GM15510 (cell line): ENCODE measurements around the gene TEX52.

Source experiments
- POLR2A ChIP-seq: IDR thresholded peaks from 3 replicates; pipeline ENCODE4 v1.6.1; 2011; ENCODE audit warnings: borderline replicate concordance; ENCODE audit not compliant: insufficient read length; ENCODE audit errors: extremely low read depth

The TEX52 gene

GRCh38 chr12:2877047-2877952 lies 20.5 kb upstream of the TEX52 start, which contains the start of the genes FOXM1 and RHNO1:
Gene FOXM1, minus strand, starts transcription at chr12:2877174. Its CDS starts 2,696 bp downstream, at chr12:2874478.
Gene RHNO1, plus strand, starts transcription at chr12:2877223. Its CDS starts 8,144 bp downstream, at chr12:2885367.
- TF ChIP-seq POLR2A = peak; percentile 86

GRCh38 chr12:2876431-2877046 lies 19.7 kb upstream of the TEX52 start:
- no peak for TF ChIP-seq POLR2A

- TF ChIP-seq POLR2A = no peak
Measured at GRCh38 chr12:2864198-2864597, 7.4 kb upstream of the TEX52 start.

GRCh38 chr12:2862876-2863275 lies 6.0 kb upstream of the TEX52 start:
- no peak for TF ChIP-seq POLR2A

DNA sequence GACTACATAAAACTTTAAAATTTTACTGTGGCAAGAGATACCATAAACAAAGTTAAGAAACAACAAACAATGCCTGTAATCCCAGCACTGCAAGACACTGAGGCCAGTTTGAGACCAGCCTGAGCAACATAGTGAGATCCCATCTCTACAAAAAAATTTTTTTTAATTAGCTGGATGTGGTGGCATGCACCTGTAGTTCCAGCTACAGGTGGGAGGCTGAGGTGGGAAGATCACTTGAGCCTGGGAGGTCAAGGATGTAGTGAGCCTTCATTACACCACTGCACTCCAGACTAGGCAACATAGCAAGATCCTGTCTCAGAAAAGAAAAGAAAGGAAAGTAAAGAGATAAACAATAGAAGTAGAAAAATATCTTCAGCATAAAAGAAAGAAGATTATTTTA lies 3.3 kb upstream of the TEX52 start:
- no peak for TF ChIP-seq POLR2A

DNA sequence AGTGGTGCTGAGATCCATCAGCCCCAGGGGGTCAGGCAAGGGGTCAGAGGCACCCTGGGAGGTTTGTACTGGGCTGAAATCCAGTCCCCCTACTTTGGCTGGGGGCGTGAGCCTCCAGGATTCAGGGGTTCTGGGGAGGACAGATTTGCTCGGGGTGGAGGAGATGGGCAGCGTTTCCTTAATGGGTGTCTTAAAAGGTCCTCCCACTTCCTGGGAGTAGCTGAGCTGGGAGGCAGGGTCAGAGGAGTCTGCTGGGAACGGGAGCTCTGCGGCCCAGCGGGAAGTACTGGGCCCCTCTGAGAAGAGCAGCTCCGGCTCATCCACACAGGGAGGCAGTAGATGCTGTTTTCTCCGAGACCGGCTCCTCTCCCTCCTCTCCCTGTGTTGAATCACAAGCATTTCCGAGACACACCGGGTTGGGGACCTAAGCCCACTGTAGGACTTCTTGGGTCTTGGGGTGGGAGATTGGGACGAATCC lies 2.1 kb upstream of the TEX52 start:
- TF ChIP-seq POLR2A = no peak

GRCh38 chr12:2858334-2858733 lies 1.5 kb upstream of the TEX52 start:
- TF ChIP-seq POLR2A = no peak

DNA sequence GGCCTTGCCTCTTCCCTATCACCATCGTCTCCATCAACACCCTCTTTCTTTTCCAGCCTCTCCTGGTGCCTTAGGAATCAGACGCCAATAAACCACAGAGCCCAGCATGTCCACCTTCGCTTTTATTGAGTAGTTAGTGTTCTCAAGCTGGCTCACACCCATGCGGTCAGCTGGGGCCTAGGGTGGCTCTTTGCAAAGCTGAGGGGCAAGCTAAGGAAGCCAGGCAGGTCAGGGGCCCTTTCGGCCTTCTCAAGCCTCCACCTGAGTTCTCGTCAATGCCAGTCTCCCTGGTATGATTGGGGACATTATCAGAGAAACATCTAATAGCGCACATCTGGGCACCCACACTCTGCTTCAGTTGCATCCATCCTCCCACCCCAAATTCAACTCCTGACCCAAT lies 737 bp upstream of the TEX52 start:
- no peak for TF ChIP-seq POLR2A

DNA sequence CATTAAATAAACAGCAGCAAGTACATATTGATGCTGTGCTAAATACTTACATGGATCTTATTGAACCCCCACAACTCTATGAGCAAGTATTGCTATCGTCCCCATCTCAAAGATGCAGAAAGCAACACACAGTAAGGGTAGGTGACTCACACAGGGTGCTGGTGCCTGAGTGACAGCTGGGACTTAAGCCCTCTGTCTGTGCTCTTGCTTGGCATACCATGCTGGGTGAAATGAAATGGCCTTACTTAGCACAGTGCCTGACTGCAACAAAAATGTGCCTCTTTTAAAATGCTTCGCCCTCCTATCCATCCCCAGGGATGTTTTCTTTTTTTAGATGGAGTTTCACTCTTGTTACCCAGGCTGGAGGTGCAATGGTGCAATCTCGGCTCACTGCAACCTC lies 788 bp downstream of the TEX52 start:
- no peak for TF ChIP-seq POLR2A

- no peak for TF ChIP-seq POLR2A
Measured at GRCh38 chr12:2855546-2855945, 1.3 kb downstream of the TEX52 start.

DNA sequence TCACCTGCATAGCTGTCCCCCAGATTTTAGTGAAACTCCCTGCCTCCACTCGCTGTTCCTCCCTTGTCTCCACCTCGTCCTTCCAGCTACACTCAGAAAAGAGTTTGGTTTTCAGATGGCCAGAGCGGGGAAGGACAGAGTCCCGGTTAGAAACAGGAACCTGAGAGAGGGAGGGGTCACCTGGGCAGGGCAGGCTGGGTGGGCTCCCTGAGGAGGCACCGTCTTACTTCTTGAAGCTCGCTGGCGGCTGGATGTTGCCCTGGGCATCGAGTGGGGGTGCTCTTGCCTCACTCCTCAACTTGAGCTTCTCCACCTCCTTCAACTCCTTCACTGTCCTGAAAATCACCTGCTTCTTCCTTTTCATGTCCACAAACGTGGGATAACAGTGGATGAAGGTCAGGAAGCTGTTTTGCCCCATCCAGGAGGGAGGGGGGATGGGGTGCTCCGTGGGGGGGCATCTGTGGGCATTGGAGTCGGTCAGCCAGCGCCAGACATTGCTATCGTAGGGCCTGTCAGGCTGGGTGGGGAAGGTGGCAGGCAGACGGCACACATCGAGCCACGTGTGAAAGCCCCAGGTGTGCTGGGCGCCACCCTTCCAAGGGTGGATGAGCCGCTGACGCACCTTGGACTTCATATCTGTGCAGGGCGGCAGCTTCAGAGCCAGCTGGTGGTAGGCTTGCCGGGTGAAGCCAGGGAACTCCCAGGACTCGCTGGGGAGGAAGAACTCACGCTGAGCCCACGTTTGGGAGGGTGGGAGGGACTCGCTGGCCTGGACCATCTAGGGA lies 2.0 kb downstream of the TEX52 start:
- TF ChIP-seq POLR2A = no peak

- no peak for TF ChIP-seq POLR2A
Measured at GRCh38 chr12:2853626-2854025, 3.2 kb downstream of the TEX52 start.

GRCh38 chr12:2851931-2852330 lies 4.9 kb downstream of the TEX52 start:
- no peak for TF ChIP-seq POLR2A

GRCh38 chr12:2845280-2845679 lies 11.6 kb downstream of the TEX52 start:
- TF ChIP-seq POLR2A = no peak

GRCh38 chr12:2844786-2845185 lies 12.1 kb downstream of the TEX52 start:
- TF ChIP-seq POLR2A = no peak

- no peak for TF ChIP-seq POLR2A
Measured at GRCh38 chr12:2842948-2843347, 13.9 kb downstream of the TEX52 start.

DNA sequence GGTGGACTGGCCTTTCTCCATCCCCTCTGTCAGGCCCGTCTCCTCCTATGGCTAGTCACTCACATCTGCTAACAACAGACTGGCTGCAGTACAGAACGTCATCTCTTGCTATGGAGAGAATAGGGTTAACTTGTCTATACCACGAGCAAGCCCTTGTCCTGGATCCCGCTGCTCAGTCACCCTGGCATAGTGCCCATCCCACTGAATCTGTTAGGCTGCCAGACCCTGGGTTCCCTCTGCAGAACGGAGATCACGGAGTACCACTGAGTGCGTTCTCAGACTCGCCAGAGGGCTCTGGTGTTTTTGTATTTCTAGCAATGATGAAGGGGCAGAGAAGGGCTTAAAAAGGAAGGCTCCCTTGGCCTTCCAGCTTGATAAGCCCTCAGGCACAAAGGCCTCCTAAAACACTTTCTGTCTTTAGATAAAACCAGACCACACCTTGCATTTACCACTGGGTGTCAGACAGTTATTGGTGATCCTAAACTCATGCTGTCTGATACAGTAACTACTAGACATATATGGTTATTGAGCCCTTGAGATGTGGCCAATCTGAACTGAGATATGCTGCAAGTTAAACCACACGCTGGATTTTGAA lies 15.7 kb downstream of the TEX52 start:
- TF ChIP-seq POLR2A = no peak
